ENCODE data around the gene NFATC4. TPM values are rescaled to one million over a fixed set of nuclear protein-coding genes. Genes with fewer than 3 reads are reported as not detected.

Gene NFATC4
- total RNA-seq, 2 donors from 2014 or later, result 62.0 to 84.5 TPM

DNA sequence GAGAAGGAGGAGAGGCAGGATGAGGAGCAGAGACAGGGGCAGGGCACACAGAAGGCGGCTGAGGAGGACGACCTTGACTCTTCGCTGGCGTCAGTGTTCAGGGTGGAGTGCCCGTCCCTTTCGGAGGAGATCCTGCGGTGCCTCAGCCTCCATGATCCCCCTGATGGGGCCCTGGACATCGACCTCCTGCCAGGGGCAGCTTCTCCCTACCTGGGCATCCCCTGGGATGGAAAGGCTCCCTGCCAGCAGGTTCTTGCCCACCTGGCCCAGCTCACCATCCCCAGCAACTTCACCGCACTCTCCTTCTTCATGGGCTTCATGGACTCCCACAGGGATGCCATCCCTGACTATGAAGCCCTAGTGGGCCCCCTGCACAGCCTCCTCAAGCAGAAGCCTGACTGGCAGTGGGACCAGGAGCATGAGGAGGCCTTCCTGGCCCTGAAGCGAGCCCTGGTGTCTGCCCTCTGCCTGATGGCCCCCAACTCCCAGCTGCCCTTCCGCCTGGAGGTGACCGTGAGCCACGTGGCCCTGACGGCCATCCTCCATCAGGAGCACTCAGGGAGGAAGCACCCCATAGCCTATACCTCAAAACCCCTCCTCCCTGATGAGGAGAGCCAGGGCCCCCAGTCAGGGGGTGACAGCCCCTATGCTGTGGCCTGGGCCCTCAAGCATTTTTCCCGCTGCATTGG, 46.9 kb downstream of the NFATC4 start:
- Histone ChIP-seq H3K9me3 (no peaks in the 10 kb centered on the region), H3K27ac (no peak overlapping the region), H3K4me1 (ENCODE audit: control insufficient read depth in 1 of 2, low read depth in 2 of 2) (peaks cover 0 to 9% of the 10 kb centered on the region in 2 donors), H3K36me3 (peaks cover 7% of the 10 kb centered on the region), H3K4me3 (no peak overlapping the region), H3K27me3 (replicated peaks; ENCODE audit: insufficient read depth) (no peaks in the 10 kb centered on the region)
- TF ChIP-seq CTCF (IDR thresholded peaks at IDR 0.05), result no peak
- ATAC-seq (ENCODE audit: insufficient number of reproducible peaks, low FRiP score, low read depth) (no peak), DNase-seq (ENCODE audit: low spot score) (no peak)

- no peak for ATAC-seq (ENCODE audit: insufficient number of reproducible peaks, low FRiP score, low read depth)
- H3K27ac ChIP-seq, result no peak overlapping the region
- no peak for TF ChIP-seq CTCF (IDR thresholded peaks at IDR 0.05)
- no peaks in the 10 kb centered on the region for H3K27me3 ChIP-seq (replicated peaks; ENCODE audit: insufficient read depth)
- DNase-seq (ENCODE audit: low spot score), result no peak
- peaks cover 0 to 9% of the 10 kb centered on the region in 2 donors for H3K4me1 ChIP-seq (ENCODE audit: control insufficient read depth in 1 of 2, low read depth in 2 of 2)
- H3K9me3 ChIP-seq, result no peaks in the 10 kb centered on the region
- no peak overlapping the region for H3K4me3 ChIP-seq
- H3K36me3 ChIP-seq, result peaks cover 7% of the 10 kb centered on the region
Observed at GRCh38 chr14:24415421-24416253, 47.7 kb downstream of the NFATC4 start.

DNA sequence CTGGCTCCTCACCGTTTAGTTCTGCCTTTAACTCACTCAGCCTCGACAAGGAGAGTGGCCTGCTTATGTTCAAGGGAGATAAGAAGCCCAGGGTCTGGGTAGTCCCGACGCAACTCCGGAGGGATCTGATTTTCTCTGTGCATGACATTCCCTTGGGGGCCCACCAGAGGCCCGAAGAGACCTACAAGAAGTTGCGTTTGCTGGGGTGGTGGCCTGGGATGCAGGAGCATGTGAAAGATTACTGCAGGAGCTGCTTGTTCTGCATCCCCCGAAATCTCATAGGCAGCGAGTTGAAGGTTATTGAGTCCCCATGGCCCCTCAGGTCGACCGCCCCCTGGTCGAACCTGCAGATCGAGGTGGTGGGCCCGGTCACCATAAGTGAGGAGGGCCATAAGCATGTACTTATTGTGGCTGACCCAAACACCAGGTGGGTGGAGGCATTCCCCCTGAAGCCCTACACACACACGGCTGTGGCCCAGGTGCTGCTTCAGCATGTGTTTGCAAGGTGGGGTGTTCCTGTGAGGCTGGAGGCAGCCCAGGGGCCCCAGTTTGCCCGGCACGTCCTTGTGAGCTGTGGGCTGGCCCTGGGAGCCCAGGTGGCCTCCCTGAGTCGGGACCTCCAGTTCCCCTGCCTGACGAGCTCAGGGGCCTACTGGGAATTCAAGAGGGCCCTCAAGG, 48.4 kb downstream of the NFATC4 start:
- no peaks in the 10 kb centered on the region for H3K9me3 ChIP-seq
- DNase-seq (ENCODE audit: low spot score) (no peak), ATAC-seq (ENCODE audit: insufficient number of reproducible peaks, low FRiP score, low read depth) (no peak)
- no peak overlapping the region for H3K27ac ChIP-seq
- no peak for TF ChIP-seq CTCF (IDR thresholded peaks at IDR 0.05)
- peaks cover 0 to 9% of the 10 kb centered on the region in 2 donors for H3K4me1 ChIP-seq (ENCODE audit: control insufficient read depth in 1 of 2, low read depth in 2 of 2)
- peaks cover 7% of the 10 kb centered on the region for H3K36me3 ChIP-seq
- H3K27me3 ChIP-seq (replicated peaks; ENCODE audit: insufficient read depth), result no peaks in the 10 kb centered on the region
- H3K4me3 ChIP-seq, result no peak overlapping the region

DNA sequence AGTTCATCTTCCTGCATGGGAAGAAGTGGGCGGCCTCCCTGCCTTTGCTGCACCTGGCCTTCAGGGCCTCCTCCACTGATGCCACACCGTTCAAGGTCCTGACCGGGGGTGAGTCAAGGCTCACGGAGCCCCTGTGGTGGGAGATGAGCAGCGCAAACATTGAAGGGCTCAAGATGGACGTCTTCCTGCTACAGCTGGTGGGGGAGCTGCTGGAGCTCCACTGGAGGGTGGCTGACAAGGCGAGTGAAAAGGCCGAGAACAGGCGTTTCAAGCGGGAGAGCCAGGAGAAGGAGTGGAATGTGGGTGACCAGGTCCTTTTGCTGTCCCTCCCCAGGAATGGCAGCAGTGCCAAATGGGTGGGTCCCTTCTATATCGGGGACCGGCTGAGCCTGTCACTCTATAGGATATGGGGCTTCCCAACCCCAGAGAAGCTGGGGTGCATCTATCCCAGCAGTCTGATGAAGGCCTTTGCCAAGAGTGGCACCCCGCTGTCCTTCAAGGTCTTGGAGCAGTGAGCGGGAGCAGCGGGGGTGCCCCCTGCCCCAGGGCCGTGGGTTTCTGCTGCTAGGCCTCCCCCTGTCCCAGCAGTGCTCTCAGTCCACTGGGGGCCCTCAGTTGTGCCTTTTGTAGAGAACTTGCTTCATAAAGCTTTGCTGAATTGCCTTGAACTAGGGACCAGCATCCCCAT, 49.1 kb downstream of the NFATC4 start:
- DNase-seq (ENCODE audit: low spot score) (no peak), ATAC-seq (ENCODE audit: insufficient number of reproducible peaks, low FRiP score, low read depth) (no peak)
- H3K4me3 ChIP-seq, result no peak overlapping the region
- TF ChIP-seq CTCF (IDR thresholded peaks at IDR 0.05), result no peak
- H3K27me3 ChIP-seq (replicated peaks; ENCODE audit: insufficient read depth), result no peaks in the 10 kb centered on the region
- H3K9me3 ChIP-seq, result no peaks in the 10 kb centered on the region
- H3K36me3 ChIP-seq, result peaks cover 7% of the 10 kb centered on the region
- peaks cover 0 to 9% of the 10 kb centered on the region in 2 donors for H3K4me1 ChIP-seq (ENCODE audit: control insufficient read depth in 1 of 2, low read depth in 2 of 2)
- no peak overlapping the region for H3K27ac ChIP-seq

Data from thoracic aorta (tissue), 2 donors.